ENCODE data around the gene LRRC4C.

DNA sequence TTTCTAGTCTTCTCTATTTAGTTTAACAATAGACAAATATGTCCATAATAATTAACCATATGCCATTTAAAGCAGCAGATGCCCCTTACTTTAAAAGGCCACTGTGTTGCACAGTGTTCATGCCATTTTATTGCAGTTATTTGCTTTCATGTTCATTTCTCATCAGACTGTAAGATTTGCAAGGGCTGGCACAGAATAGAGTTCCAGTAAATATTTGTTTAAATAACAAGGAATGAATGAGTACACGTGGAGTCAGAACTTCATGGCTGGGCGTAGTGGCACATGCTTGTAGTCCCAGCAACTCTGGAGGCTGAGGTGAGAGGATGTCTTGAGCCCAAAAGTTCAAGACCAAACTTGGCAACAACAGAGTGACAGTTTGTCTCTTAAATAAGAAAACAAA is 1228.6 kb downstream of the LRRC4C start:
- TF ChIP-seq, protein P1, sequence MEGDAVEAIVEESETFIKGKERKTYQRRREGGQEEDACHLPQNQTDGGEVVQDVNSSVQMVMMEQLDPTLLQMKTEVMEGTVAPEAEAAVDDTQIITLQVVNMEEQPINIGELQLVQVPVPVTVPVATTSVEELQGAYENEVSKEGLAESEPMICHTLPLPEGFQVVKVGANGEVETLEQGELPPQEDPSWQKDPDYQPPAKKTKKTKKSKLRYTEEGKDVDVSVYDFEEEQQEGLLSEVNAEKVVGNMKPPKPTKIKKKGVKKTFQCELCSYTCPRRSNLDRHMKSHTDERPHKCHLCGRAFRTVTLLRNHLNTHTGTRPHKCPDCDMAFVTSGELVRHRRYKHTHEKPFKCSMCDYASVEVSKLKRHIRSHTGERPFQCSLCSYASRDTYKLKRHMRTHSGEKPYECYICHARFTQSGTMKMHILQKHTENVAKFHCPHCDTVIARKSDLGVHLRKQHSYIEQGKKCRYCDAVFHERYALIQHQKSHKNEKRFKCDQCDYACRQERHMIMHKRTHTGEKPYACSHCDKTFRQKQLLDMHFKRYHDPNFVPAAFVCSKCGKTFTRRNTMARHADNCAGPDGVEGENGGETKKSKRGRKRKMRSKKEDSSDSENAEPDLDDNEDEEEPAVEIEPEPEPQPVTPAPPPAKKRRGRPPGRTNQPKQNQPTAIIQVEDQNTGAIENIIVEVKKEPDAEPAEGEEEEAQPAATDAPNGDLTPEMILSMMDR (IDR thresholded peaks at IDR 0.05; ENCODE audit: low read length), result no peak
- no peak for TF ChIP-seq EZH2 (IDR thresholded peaks at IDR 0.05; ENCODE audit: borderline replicate concordance, low read length)

Data from OCI-LY1 (cell line).